Endothelial cell of hepatic sinusoid (primary cell): ENCODE measurements around the gene LYST.
"Not testable (repeated sequence)": the region's sequence is repeated elsewhere in the genome, so short reads cannot be mapped to it uniquely, and the experiment has no call there.

Experiments used
- in situ Hi-C: cut with HindIII; loops from 2 replicates; pipeline ENCODE4 v1.10.0; 2017; ENCODE audit warnings: low sequenced_read_pairs

The LYST gene

GRCh38 chr1:235826102-235826854, 40.4 kb downstream of the LYST start:
- in situ Hi-C loops = no loop called here

GRCh38 chr1:235825229-235825628, 41.5 kb downstream of the LYST start:
- in situ Hi-C loops = no loop called here

DNA sequence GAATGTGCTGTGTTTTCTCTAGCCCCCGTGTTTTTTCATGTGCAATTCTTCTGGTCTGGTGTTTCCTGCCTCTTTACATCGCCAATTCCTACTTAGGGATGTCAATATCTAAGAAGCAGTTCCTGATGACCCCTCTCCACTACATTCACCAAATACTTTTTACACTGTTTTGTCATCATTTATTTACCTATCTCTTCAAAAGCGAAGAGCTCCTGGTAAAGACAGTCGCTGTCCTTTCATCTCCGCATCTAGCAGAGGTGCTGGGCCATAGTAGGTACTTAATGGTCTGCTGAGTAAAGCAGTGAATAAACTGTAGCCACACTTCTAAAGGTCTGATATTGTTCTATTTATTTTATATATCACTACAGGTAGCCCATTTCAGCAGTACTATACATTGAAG, 43.0 kb downstream of the LYST start:
- in situ Hi-C loops = no loop called here

DNA sequence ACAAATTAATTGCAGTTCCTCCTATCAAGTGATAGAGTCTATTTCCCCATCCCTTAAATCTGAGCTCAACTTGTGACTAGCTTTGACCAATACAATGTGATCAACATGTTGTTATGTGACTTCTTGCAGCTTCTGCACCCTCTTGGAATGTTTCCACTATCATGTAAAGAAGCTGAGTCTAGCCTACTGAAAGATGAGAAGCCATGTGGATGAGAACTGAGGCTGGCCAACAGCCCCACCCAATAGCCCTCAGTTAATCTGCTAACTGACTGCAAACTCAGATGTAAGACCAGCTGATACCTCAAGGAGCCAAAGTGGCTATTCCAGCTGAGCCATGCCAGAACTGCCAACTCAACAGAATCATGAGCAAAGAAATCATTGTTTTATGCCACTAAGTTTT, 44.0 kb downstream of the LYST start:
- in situ Hi-C loops = no loop called here

GRCh38 chr1:235821361-235821981, 45.2 kb downstream of the LYST start:
- in situ Hi-C loops = no loop called here

DNA sequence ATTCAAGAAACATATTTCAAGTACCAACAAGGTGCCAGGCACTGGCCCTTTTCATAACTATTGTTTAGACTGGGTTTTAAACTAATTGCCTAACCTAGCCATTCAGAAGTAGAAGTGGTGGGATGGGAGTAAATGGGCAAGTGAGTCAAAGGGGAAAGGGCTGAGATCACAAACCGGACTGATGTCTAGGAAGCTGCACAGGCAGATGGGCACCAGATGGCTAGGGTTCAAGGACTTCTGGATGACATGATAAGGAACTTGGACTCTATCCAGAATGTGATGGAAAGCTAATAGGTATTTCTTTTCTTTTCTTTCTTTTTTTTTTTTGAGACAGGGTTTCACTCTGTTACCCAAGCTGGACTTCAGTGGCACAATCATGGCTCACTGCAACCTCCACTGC, 46.6 kb downstream of the LYST start:
- in situ Hi-C loops = no loop called here

- in situ Hi-C loops = no loop called here
Observed at GRCh38 chr1:235818632-235819136, 48.0 kb downstream of the LYST start.

DNA sequence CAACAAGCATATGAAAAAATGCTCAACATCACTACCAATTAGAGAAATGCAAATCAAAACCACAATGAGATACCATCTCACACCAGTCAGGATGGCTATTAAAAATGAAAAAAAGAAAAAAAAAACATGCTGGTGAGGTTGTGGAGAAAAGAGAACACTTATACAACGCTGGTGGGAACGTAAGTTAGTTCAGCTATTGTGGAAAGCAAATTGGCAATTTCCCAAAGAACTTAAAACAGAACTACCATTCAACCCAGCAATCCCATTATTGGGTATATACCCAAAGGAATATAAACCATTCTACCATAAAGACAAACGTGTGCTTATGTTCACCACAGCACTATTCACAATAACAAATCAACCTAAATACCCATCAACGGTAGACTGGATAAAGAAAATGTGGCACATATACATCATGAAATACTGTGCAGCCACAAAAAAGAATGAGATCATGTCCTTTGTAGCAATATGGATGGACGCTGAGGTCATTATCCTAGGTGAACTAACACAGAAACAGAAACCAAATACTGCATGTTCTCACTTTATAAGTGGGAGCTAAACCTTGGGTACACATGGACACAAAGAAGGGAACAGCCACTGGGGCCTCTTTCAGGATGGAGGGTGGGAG, 49.5 kb downstream of the LYST start:
- in situ Hi-C loops = no loop called here

- in situ Hi-C loops = loop anchor here (5.0 kb wide), 1 partner anchor 162 kb away; no protein-coding TSS in a partner anchor
Observed at GRCh38 chr1:235809688-235810397, 56.9 kb downstream of the LYST start.

DNA sequence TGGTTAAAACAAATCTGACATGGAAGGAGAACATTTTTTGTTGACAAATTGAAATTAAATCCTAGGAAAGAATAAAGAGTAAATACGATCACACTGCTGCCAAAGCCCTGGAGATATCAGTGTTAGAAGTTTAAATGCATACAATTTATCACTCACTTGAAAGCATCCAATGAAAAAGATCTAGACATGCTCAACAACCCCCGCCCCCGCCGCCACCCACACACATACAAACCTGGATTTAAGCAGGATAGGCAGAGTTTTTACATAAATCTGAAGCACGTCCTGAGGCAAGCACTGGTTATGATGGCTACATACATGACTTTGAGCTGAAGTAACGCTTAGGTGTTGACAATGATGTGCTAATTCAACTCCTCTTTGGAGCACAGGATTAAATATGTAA, 58.5 kb downstream of the LYST start:
- in situ Hi-C loops = loop anchor here (5.0 kb wide), 1 partner anchor 164 kb away; no protein-coding TSS in a partner anchor

DNA sequence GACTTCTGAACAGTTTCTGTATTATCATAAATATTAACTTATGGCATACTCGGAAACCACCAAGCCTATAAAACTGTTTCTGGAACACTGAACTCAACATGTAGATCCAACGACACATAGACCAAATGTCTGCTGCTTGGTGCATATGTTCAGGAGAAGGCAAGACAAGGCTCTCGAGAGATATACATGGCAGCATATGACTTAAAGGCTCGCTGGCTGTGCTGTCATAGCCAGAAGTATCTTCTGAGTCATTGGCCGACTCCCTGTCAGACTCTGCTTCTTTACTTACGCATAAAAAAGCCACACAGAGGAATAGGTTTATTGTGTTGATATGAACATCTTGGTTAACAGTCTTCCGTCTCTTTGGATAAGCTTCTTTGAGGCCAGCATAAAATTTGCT, 60.6 kb downstream of the LYST start:
- in situ Hi-C loops = loop anchor here (5.0 kb wide), 1 partner anchor 166 kb away; no protein-coding TSS in a partner anchor

- in situ Hi-C loops = no loop called here
Observed at GRCh38 chr1:235802573-235803346, 63.9 kb downstream of the LYST start.

DNA sequence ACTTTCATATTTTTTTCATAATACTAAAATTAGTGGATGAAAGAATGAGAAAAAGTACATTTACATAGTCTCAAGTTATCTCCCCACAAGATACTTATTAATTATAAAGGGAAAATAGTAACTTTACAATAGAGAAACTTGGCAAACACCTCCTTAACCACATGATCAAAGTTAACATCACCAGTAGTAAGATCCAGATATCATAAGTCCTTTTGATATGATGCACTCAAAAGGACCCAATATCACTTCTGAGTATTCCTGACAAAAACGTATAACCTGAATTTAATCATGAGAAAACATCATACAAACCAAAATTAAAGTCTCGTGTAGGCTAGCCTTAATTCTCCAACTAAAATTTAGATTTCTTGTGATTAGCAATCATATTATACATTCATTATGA, 67.4 kb downstream of the LYST start:
- in situ Hi-C loops = no loop called here

DNA sequence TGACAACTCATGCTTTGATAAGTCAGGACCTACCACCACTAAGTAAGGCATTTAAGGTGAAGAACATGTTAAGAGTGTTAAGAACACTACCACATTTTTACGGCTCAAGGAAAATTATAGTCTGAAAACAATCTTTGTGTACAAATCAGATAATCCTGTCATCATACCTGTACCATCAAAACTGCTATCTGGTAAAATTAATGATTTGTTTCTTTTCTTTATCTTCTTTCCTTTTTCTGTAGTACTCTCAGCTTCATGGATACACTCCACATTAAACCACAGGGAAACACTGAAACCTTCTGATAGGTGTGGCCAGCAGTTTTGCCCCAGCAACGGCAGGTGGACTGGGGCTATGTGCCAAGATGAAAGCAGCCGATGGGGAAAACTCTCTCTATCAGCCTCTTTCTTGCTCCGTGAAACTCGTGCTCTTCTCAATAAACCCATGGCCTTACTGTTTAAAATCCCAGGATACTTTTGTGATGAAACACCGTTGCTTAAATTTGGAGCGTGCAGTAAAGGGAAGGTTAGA, 75.1 kb downstream of the LYST start:
- in situ Hi-C loops = no loop called here

DNA sequence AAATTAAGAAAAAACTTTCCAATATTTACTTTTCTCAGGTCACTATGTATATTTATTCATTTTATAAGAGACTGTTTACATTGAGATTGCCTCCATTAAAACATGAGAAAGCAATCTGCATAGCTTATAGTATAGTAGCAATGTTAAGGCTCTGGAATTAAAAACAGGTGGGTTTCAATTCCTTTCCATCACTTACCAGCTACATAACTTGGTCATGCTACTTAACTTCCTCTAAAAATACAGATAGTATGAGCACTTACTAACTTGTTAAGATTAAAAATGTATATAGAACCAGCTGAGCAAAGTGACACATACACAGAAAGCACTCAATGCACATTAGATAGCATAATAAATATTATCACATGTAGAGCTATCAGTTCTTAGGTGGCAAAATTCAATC, 76.6 kb downstream of the LYST start:
- in situ Hi-C loops = no loop called here

GRCh38 chr1:235786227-235786898, 80.3 kb downstream of the LYST start:
- in situ Hi-C loops = not testable (repeated sequence)

DNA sequence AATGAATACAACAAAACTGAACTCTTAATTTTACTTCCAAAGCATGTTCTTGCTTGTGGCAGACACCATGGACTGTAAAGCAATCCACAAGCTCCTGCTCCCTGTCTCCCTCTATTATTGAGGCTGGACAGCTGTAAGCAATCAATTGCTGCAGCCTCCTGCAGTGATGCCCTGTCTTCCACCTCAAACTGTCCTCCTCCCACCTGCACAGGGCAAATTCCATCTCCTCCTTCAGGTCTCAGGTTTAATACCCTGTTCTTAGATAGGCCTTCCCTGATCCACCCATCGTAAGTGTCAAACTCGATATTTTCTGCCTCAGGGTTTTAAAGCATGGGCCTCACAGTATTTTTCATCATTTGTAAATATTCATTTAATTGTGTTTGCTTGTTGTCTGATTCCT, 81.8 kb downstream of the LYST start:
- in situ Hi-C loops = no loop called here

DNA sequence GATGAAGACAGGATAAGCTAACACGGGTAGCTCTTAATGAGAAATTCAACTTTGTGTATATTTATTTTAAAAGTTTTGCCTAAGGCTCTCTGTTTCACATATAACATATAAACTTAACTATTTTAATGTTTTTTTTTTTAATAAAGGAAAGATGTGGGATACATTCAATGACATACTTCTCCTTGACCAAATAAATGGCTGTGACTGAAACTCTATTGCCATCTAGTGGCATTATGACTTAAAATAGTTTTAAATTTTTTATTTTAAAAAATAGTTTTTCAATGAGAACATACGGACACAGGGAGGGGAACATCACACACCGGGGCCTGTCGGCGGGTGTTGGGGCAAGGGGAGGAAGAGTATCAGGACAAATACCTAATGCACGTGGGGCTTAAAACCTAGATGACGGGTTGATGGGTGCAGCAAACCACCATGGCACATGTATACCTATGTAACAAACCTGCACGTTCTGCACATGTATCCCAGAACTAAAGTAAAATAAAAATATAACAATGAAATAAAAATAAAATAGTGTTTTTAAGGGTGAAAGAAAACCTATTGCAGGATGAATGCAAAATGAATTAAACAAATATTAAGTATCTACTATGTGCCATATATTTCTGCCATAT, 83.4 kb downstream of the LYST start:
- in situ Hi-C loops = no loop called here

DNA sequence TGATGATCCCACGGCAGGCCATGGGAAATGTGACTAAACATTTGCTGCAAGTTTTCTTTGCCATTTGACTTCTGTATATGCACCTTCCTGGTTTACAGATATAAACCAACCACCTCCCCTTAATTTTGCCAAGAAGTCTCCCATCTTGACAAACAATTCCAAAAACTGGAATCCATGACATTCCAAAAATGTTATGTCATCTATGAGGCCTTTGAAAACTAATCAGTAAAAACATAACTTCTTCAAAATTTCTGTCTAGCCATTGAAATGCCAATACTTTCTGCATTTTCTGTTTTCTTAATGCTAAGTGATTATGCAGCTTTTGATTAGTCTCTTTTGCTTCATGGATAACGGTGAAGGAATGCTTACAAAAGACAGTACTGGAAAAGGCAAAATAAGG, 84.1 kb downstream of the LYST start:
- in situ Hi-C loops = no loop called here
